ENCODE measurements around the gene FAM72A.
"Not testable (repeated sequence)": the region's sequence is repeated elsewhere in the genome, so short reads cannot be mapped to it uniquely, and the experiment has no call there.

Gene FAM72A
- total RNA-seq: 0 to 0.78 (median 0.58) reads per million in 3 experiments

GRCh38 chr1:206202789-206203363 lies at the start of gene FAM72A:
FAM72A (minus strand) TSS chr1:206202839; CDS start chr1:206202025, 814 bp downstream.
- DNase-seq: peak; percentile 99

DNA sequence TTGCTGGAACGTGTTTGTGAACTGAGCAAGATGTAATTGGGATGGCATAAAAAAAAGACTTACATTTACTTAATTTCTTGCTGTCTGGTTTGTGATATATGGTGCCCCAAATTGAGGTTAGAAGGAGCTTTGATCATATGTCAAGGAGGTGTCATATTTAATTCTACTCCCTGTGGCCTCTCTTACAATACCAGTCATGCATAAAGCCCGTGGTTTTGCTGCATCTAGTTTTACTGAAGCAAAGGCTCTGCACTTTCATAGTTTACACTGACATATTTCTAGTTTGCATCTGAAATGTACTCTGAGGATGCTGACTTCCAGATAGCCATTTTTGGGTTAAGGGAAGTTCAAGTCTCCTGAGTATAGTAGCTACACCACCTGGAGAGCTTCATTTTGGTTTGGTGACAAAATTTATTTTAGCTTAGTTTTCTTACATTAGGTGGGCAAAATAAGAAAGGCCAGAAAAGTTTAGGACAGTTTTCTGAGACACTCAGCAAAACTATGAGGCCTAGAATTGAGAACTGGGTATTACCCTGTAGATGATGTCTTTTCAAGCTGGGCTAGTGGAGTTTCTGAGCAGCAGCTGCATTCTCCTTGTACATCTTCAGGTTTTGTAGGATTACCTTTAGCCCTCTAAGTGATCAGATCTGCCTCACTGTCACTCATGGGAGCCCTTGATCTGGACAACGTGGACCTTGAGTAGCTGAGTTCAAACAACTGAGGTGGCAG lies 48.5 kb upstream of the FAM72A start:
- DNase-seq: not testable (repeated sequence)

DNA sequence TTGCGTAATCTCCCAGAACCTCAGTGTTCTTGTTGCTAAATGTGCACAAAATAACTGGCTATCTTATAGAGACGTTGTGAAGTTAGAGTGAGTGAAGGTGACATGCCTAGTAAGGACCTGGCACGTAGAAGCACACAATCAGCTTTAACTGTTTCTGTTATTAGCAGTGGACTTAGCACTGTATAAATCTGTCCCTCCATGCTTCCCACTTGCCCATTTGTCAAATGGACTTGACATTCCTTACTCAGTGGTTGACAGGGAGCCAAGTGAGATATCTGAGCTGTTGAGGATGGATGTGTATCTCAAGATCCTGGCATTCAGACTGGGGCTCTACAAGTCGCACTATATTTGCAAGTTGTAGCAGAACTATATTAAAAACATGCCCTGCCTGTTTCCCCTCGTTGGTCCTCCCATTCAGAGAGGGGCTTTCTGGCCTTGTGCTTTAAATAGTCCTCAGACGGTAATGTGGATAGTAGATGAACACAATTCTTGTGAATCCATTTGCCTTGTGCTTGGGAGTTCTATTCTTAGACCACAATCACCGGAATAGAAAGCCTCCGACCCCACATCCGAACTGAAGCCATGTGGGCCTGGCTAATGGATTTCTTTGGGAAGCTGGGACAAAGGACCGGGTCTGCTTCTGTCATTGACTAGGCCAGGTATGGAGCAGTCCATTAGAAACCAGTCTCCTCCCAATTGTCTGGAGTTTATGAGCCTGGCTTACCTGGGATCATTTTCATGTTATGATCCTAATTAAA lies 43.7 kb upstream of the FAM72A start:
- DNase-seq: not testable (repeated sequence)

GRCh38 chr1:206245479-206245878 lies 42.8 kb upstream of the FAM72A start:
- DNase-seq: not testable (repeated sequence)

GRCh38 chr1:206243335-206243734 lies 40.7 kb upstream of the FAM72A start:
- not testable (repeated sequence) for DNase-seq

GRCh38 chr1:206240288-206240687 lies 37.6 kb upstream of the FAM72A start:
- DNase-seq: not testable (repeated sequence)

GRCh38 chr1:206235190-206235589 lies 32.6 kb upstream of the FAM72A start:
- DNase-seq: not testable (repeated sequence)

- DNase-seq: not testable (repeated sequence)
These were observed 31.7 kb upstream of the FAM72A start for GRCh38 chr1:206234189-206234916.

GRCh38 chr1:206232970-206233645 lies 30.5 kb upstream of the FAM72A start:
- not testable (repeated sequence) for DNase-seq

DNA sequence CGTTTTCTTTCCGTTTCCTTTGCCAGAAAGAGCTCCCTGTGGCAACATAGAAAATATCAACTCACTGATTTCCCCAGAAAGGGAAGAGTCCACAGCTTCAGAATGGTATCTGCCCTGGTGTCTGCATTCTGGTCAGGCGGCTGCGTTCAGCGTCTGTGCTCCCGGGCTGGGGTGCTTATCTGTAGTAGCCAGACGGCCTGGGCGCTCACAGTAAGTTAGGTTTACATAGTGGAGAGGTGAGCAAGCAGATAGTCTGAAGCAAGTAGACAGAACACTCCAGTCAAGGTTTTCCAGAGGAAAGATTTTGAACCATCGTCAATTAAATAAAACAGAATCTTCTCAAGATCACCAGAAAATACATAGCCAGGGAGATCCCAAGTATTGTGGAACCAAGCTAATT lies 29.4 kb upstream of the FAM72A start:
- DNase-seq: not testable (repeated sequence)

DNA sequence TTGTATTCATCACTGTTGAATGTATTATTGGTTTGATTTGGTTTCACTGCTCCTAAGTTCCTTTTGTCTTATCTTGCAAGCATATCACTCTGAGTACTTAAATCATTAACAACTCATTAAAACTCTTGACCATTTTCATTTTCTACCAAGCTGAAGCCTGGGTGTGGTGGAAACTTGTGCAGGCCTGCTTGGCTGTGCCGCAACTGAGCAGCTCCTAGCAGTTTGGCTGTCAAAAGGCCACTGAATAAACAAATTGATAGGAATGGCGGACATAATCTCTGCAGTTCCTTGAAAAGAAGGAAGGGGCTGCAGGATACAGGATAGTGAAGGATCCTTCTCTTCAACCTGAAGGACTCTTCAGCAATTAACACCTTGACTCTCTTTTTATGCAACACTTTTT lies 26.6 kb upstream of the FAM72A start:
- not testable (repeated sequence) for DNase-seq

- DNase-seq: not testable (repeated sequence)
These were observed 24.2 kb upstream of the FAM72A start for GRCh38 chr1:206226886-206227285.

DNA sequence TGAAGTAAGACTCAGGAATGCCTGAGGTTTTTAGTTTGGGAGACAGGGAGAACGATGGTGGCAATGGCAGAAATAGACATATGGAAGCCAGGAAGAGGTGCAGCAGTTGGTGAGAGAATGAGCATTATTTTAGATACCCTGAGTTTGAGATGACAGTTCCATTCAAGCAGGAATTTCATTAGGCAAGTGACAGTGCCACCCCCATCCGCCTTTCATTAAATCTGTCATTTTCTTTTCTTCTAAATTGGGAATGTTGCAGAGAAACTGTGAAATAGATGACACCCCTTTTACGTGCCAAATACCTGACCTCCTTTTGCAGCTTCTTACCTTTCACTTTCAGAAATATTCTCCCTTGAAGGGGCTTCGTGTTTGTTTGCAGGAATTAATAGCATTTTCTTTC lies 22.7 kb upstream of the FAM72A start:
- not testable (repeated sequence) for DNase-seq

DNA sequence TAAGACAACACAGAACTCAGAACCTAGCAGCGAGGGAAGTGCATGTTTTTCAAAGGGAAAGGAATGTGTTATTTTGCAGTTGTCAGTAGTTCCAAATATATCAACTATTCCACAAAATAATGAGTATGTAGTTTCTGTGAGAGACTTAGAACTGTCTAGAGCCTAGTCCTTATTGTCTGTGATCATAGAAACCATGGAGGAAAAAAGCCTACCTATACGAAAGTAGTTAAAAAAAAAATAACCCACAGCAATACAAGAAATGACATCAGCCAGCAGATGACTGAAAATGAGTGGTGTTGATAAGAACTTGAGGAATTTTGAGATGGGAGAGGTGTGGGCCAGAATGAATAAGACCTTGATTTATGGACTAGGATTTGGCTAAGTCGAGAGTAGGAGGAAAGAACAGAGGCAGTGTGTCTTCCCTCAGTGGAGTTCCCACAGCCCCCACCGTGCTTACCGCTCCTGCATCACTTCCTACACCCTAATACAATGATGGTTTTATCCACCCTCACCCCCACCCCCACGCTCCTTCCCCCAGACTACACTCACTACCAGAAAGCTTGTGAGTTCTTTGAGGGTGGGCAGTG lies 21.6 kb upstream of the FAM72A start:
- not testable (repeated sequence) for DNase-seq

DNA sequence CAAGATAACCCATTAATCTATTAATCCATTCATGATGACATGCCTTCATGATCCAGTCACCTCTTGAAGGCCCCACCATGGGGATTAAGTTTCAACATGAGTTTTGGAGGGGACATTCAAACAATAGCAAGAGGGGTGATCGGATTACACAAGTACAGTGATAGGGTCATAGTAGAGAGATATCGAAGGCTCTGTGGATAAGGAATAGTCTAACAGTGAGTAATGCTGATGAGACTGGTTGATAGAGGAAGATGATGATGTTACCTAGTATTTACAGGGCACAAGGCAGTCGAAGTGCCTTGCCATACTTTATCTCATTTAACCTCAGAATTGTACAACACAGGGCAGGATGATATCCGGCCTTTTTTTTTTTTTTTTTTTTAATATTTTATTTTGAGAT lies 18.9 kb upstream of the FAM72A start:
- not testable (repeated sequence) for DNase-seq

DNA sequence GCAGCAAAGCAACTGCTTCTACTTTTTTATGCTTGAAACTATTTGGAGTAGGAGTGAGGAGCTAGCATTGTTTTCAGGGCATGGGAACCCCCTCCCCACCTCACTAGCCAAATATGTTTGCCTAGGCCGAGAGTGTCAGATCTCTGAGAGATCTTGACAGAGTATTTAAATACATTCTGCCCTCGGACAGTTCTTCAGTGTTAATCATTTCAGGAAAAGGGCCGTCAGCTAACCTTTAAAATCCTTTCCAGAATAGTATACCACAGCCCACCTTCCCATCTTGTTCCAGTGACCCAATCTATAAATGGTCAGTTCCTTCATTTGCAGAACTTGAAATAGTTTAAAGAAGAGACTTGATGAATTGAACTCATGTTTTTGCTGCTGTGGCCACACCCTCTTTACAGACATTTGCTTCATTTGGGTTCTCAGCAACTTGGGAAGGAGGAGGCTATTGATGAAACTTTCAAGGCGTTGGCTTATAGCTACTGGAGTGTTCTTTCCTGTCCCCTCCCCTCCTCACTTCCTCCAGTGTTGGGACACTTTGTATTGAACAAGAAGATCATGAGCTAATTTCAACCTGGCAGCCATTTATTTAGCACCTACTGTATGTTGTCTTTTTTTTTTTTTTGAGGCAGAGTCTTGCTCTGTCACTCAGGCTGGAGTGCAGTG lies 17.8 kb upstream of the FAM72A start:
- not testable (repeated sequence) for DNase-seq

DNA sequence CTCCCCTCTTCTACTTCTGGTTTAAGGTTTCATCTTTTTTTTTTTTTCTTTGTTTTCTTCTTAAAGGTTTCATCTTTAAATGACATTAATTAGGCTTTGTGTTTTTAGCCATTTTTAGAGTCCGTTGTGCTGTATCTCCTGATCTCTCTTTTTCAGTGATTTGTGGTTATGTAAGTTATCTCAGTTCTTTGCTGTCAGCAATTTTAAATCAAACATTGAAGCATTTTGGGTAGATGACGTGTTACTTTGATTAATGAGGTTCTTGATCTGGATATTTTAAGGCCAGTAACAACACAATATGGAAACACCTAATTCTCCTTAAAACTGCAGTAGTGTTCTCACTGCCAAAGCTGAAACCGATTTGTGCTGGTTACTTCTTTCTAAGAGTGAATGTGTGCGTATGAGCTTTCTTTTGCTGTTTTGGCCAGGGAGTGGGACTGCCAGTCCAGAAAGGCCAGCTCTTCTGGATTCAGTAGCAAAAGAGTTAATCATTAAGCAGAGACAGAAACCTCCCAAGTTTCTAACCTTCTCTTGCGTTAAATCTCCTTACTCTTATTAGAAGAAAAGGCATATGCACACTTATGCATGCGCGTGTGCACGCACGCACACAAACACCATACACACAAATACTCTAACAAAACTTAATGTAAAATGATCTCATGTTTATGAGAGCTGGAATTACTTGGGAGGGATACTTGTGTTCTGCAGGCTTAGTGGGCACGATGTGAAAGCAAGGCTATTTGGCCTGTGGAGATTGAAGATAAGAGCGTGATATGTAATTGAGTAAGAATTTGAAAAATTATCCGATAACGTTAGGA lies 17.1 kb upstream of the FAM72A start:
- not testable (repeated sequence) for DNase-seq

GRCh38 chr1:206218765-206219164 lies 16.1 kb upstream of the FAM72A start:
- DNase-seq: not testable (repeated sequence)

GRCh38 chr1:206218285-206218684 lies 15.6 kb upstream of the FAM72A start:
- not testable (repeated sequence) for DNase-seq
